SK-N-SH (cell line): ENCODE data around the gene ESRP2.

ENCODE experiments used
- CTCF ChIP-seq: fragments of 200-600 bp; sonication (generic); IDR thresholded peaks from 2 replicates; pipeline ENCODE4 v1.6.1; 2017; ENCODE audit warnings: antibody characterized with exemption, mild to moderate bottlenecking, moderate library complexity
- EZH2phosphoT487 ChIP-seq: fragments of 200-600 bp; sonication (generic); IDR thresholded peaks from 2 replicates; pipeline ENCODE4 v1.6.1; 2017; ENCODE audit warnings: low read depth, mixed run types, mild to moderate bottlenecking, antibody characterized with exemption, moderate library complexity, borderline replicate concordance
- GATA2 ChIP-seq: sonication (generic); formaldehyde crosslinking; IDR thresholded peaks from 2 replicates; pipeline ENCODE4 v1.5.0; 2020; ENCODE audit warnings: mild to moderate bottlenecking, missing genetic modification reagents
- JUND ChIP-seq: IDR thresholded peaks from 2 replicates; pipeline ENCODE4 v1.4.0; 2012
- NFIC ChIP-seq: IDR thresholded peaks from 2 replicates; pipeline ENCODE4 v1.4.0; 2012; ENCODE audit warnings: borderline replicate concordance
- NRF1 ChIP-seq: IDR thresholded peaks from 2 replicates; pipeline ENCODE4 v1.6.1; 2012; ENCODE audit warnings: low read depth, mild to moderate bottlenecking, low read length
- POLR2AphosphoS5 ChIP-seq: IDR thresholded peaks from 2 replicates; pipeline ENCODE4 v1.6.1; 2012; ENCODE audit warnings: low read depth, low read length
- RAD21 ChIP-seq: IDR thresholded peaks from 2 replicates; pipeline ENCODE4 v1.6.1; 2012; ENCODE audit warnings: mild to moderate bottlenecking, low read length
- REST ChIP-seq: IDR thresholded peaks from 2 replicates; pipeline ENCODE4 v1.6.1; 2012; ENCODE audit warnings: mild to moderate bottlenecking, low read depth, low read length, moderate library complexity
- SMC3 ChIP-seq: IDR thresholded peaks from 2 replicates; pipeline ENCODE4 v1.6.1; 2012; ENCODE audit warnings: low read depth, low read length, improper control_type of control experiment
- TAF1 ChIP-seq: IDR thresholded peaks from 2 replicates; pipeline ENCODE4 v1.6.1; 2012; ENCODE audit warnings: low read depth, mild to moderate bottlenecking, low read length, moderate library complexity, borderline replicate concordance
- TEAD4 ChIP-seq: IDR thresholded peaks from 2 replicates; pipeline ENCODE4 v1.4.0; 2012; ENCODE audit warnings: mild to moderate bottlenecking, borderline replicate concordance; ENCODE audit not compliant: insufficient read depth
- TF ChIP-seq, protein P1 (sequence below): fragments of 150-350 bp; IDR thresholded peaks from 2 replicates; pipeline ENCODE4 v1.6.1; 2017; ENCODE audit warnings: antibody characterized with exemption, low read length, low read depth, borderline replicate concordance

GRCh38 chr16:68190736-68191510, 45.0 kb downstream of the ESRP2 start:
- TF ChIP-seq POLR2AphosphoS5: no peak
- no peak for TF ChIP-seq JUND
- TF ChIP-seq CTCF: no peak
- TF ChIP-seq, protein P1, sequence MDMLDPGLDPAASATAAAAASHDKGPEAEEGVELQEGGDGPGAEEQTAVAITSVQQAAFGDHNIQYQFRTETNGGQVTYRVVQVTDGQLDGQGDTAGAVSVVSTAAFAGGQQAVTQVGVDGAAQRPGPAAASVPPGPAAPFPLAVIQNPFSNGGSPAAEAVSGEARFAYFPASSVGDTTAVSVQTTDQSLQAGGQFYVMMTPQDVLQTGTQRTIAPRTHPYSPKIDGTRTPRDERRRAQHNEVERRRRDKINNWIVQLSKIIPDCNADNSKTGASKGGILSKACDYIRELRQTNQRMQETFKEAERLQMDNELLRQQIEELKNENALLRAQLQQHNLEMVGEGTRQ: no peak
- TF ChIP-seq NRF1: no peak
- no peak for TF ChIP-seq REST
- no peak for TF ChIP-seq TEAD4
- no peak for TF ChIP-seq NFIC
- no peak for TF ChIP-seq GATA2 (CRISPR knock-in tag)
- TF ChIP-seq TAF1: no peak
- no peak for TF ChIP-seq RAD21
- no peak for TF ChIP-seq SMC3
- no peak for TF ChIP-seq EZH2phosphoT487
